ENCODE results near the gene GRM4.

DNA sequence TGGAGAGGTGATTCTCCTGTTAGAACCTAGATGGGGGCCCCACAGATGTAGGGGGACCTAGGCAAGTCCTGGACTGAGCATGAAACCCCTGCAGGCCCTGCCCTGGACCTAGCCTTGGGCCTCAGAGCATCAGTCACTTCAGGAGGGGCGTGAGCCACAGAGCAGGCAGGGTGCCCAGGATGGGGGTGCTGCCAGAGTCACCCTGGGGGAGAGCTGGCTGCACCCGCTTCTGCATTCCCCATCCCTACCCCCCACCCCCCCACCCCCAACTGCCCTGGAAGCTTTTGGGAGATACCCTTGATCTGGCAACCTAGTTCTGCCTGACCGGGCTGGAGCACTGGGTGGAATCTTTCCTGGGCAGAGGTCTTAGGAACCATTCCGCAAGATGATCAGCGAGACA lies 125.6 kb downstream of the GRM4 start:
- TF ChIP-seq CTCF (IDR thresholded peaks at IDR 0.05) (no peak), POLR2AphosphoS5 (IDR thresholded peaks at IDR 0.05) (no peak)

All from upper lobe of left lung (tissue), 4 donors.